A673 (cell line): ENCODE results near the gene TMEM229A. TPM values are rescaled to one million over a fixed set of nuclear protein-coding genes. Genes with fewer than 3 reads are reported as not detected.
A peak's percentile ranks its signal among the peaks of the same experiment; 100 is the strongest.

Experiments
- BruUV-seq: library from RNA; stranded (reverse); fragments of 400-500 nt; replicated peaks from 2 replicates; lab custom pipeline; 2021; lab: Mats Ljungman, UMichigan
- CTCF ChIA-PET: fragments of 300-600 bp; sonication (Branson Sonifier 250); formaldehyde crosslinking; loops from one replicate; lab custom pipeline; 2022; ENCODE audit warnings: antibody characterized with exemption; lab: Charles Lee
- POLR2A ChIA-PET: fragments of 300-600 bp; sonication (Branson Sonifier 250); formaldehyde crosslinking; loops from one replicate; lab custom pipeline; 2022; ENCODE audit warnings: antibody characterized with exemption; ENCODE audit not compliant: low non-redundant PET; lab: Charles Lee
- DNase-seq: peaks from one replicate; pipeline ENCODE4 v3.0.0-alpha.2; 2015; ENCODE audit warnings: low spot score
- H3K27ac ChIP-seq: fragments of 200-600 bp; sonication (generic); 2 replicates; pipeline ENCODE4 v1.5.1; 2016; ENCODE audit warnings: mixed run types, low read depth, mild to moderate bottlenecking, mixed read lengths, antibody characterized with exemption, low read length; ENCODE audit not compliant: poor library complexity, severe bottlenecking
- H3K27me3 ChIP-seq: fragments of 200-600 bp; sonication (generic); replicated peaks from 2 replicates; pipeline ENCODE4 v1.6.1; 2017; ENCODE audit warnings: mixed run types, low read depth, mild to moderate bottlenecking, mixed read lengths, antibody characterized with exemption, low read length; ENCODE audit not compliant: insufficient read depth, poor library complexity
- H3K36me3 ChIP-seq: fragments of 200-600 bp; sonication (generic); 2 replicates; pipeline ENCODE4 v1.6.1; 2016; ENCODE audit warnings: mixed run types, mild to moderate bottlenecking, mixed read lengths, antibody characterized with exemption, low read length; ENCODE audit not compliant: insufficient read depth, poor library complexity, severe bottlenecking
- H3K4me1 ChIP-seq: fragments of 200-600 bp; sonication (generic); 2 replicates; pipeline ENCODE4 v1.6.1; 2017; ENCODE audit warnings: mixed run types, mild to moderate bottlenecking, mixed read lengths, antibody characterized with exemption, low read length; ENCODE audit not compliant: insufficient read depth, poor library complexity, severe bottlenecking
- H3K4me3 ChIP-seq: fragments of 200-600 bp; sonication (generic); 2 replicates; pipeline ENCODE4 v1.5.1; 2016; ENCODE audit warnings: low read depth, mixed run types, mild to moderate bottlenecking, mixed read lengths, low read length; ENCODE audit not compliant: poor library complexity, severe bottlenecking
- H3K9me3 ChIP-seq: fragments of 200-600 bp; sonication (generic); 2 replicates; pipeline ENCODE4 v1.6.1; 2016; ENCODE audit warnings: mixed run types, low read depth, mild to moderate bottlenecking, mixed read lengths, antibody characterized with exemption, low read length; ENCODE audit not compliant: poor library complexity, severe bottlenecking
- CTCF ChIP-seq: fragments of 300-800, 200-600 bp; sonication (generic); conservative IDR thresholded peaks from 2 replicates; pipeline ENCODE4 v1.5.1; 2017; ENCODE audit warnings: low read depth, mild to moderate bottlenecking, antibody characterized with exemption, low read length, moderate library complexity, mixed read lengths
- EZH2 ChIP-seq: fragments of 200-600 bp; sonication (generic); IDR thresholded peaks from 2 replicates; pipeline ENCODE4 v1.6.1; 2017; ENCODE audit warnings: borderline replicate concordance, low read depth, mild to moderate bottlenecking, mixed read lengths, antibody characterized with exemption, low read length; ENCODE audit not compliant: poor library complexity, severe bottlenecking
- intact Hi-C: fragments of 100-400 bp; cut with micrococcal nuclease; formaldehyde crosslinking; loops from one replicate; pipeline ENCODE4 v1.10.0; 2022; ENCODE audit not compliant: unreplicated experiment
- total RNA-seq: library from RNA; stranded (reverse); gene quantifications from 2 replicates; pipeline ENCODE4 v1.2.3, GENCODE V29; 2021

Gene TMEM229A
- total RNA-seq, 1 experiment from 2014 or later = 24.6 TPM

GRCh38 chr7:124076841-124077240 is 44.0 kb upstream of the TMEM229A start:
- intact Hi-C loops = no loop called here
- Histone ChIP-seq H3K9me3 (no peaks in the 10 kb centered on the region), H3K36me3 (no peaks in the 10 kb centered on the region), H3K27ac (no peak overlapping the region), H3K27me3 (no peaks in the 10 kb centered on the region), H3K4me3 (no peak overlapping the region), H3K4me1 (peaks cover 34% of the 10 kb centered on the region)
- no peak for DNase-seq
- ChIA-PET POLR2A (no interaction called here), CTCF (no interaction called here)
- TF ChIP-seq EZH2 (no peak), CTCF (no peak)
- no TSS peak for BruUV-seq

- no peaks in the 10 kb centered on the region for H3K36me3 ChIP-seq
- peak overlapping the region; percentile 22 for H3K27ac ChIP-seq
- H3K4me3 ChIP-seq = no peak overlapping the region
- DNase-seq = peak; percentile 33
- CTCF ChIA-PET = no interaction called here
- no peaks in the 10 kb centered on the region for H3K27me3 ChIP-seq
- POLR2A ChIA-PET = interaction anchor here (0.6 kb wide), 1 partner anchor 991 kb away, joined by 3 read pairs; no protein-coding TSS in a partner anchor
- no TSS peak for BruUV-seq
- no peak for TF ChIP-seq EZH2
- TF ChIP-seq CTCF = no peak
- peaks cover 36% of the 10 kb centered on the region for H3K4me1 ChIP-seq
- intact Hi-C loops = loop anchor here (5.0 kb wide), 1 partner anchor 37 kb away; no protein-coding TSS in a partner anchor
- H3K9me3 ChIP-seq = no peaks in the 10 kb centered on the region
These were observed 41.1 kb upstream of the TMEM229A start for GRCh38 chr7:124074007-124074406.

GRCh38 chr7:124073310-124073645 is 40.4 kb upstream of the TMEM229A start:
- BruUV-seq = TSS peak; percentile 23
- no peak for DNase-seq
- CTCF ChIA-PET = no interaction called here
- H3K4me1 ChIP-seq = peaks cover 36% of the 10 kb centered on the region
- no peak overlapping the region for H3K4me3 ChIP-seq
- intact Hi-C loops = loop anchor here (5.0 kb wide), 1 partner anchor 36 kb away; no protein-coding TSS in a partner anchor
- H3K27me3 ChIP-seq = no peaks in the 10 kb centered on the region
- no peaks in the 10 kb centered on the region for H3K36me3 ChIP-seq
- H3K9me3 ChIP-seq = no peaks in the 10 kb centered on the region
- TF ChIP-seq CTCF (no peak), EZH2 (no peak)
- peak overlapping the region; percentile 46 for H3K27ac ChIP-seq
- POLR2A ChIA-PET = no interaction called here
